ENCODE results near the gene TRIM37.

The TRIM37 gene

DNA sequence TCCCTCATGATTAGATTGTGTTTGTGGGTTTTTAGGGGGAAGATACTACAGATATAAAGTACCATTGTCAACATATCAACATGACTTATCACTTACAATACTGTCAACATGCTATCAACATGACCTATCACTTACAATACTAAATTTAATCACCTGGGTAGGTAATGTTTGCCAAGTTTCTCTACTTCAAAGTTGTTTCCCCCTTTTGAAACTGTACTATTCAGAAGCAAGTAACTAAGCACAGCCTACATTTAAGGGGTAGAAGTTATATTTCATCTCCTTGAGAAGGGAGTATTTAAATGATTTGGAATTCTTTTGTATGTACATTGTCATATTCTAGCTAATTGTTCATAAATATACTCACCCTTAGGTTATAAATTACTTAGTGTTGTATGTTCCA is 68.7 kb downstream of the TRIM37 start:
- DNase-seq (ENCODE audit: low read depth) = no peak

DNA sequence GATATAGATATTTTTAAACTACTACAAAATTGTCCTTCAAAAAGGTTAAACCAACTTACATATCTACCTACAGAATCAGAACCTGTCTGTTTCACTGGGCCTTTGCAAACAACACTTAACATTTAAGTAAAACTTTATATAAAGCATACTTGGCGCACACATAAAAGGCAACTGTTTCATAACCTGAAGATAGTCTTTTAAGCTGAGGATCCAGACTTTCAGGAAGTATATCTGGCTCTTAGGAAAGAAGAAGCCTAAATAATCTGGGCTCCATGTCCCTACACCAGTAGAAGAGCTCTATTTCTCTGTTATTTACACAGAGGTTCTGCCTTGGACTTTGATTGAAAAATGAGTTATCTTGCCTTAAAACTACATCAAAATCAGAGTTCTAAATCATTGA is 75.9 kb downstream of the TRIM37 start:
- DNase-seq (ENCODE audit: low read depth) = no peak

DNA sequence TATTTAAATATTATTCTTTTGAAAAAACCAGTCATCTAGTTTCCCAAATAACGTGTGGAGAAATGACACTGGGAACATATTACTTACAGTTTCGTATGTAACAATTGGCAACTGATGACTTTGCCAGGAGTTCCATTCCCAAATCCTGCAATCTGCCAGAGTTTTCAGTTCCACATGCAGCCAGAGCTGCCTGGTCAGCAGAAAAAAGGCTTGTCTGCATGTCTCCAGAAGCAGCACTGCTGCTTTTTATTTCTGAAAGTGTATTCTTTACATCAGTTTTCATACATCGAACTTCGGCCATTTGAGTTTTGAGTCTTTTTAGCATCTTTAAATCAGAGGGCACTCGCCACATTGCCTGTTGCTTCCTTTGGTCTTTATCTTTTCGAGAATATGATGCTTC is 78.4 kb downstream of the TRIM37 start:
- DNase-seq (ENCODE audit: low read depth) = no peak

- no peak for DNase-seq (ENCODE audit: low read depth)
These were observed 78.9 kb downstream of the TRIM37 start for GRCh38 chr17:59027750-59028149.

DNA sequence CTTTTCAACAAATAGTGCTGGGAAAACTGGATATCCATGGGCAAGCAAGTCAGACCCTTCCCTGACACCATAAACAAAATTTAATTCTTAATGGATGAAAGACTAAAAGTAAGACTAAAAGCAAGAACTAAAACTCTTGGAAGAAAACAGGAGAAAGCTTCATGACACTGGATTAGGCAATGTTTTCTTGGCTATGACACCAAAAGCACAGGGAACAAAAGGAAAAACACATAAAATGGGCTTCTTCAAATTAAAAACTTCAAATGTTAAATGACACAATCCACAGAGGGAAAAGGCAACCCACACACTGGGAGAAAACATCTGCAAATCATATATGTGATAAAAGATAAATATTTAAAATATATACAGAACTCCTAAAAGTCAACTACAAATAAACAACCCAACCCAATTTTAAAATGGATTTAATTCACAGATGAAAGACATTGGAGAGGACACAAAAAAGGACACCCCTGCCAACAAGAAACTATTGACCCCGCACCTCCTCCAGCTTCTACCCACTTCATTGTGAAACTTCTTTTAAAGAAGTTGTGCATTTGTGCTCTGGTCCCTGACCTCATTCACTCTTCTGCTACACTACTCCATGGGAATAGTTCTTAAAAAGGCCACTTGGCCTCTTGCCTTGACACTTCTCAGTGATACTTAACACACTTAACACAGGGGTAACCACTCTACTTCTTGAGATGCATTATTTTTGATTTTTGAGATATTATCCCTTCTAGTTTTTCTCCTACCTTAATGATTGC is 80.3 kb downstream of the TRIM37 start:
- DNase-seq (ENCODE audit: low read depth) = no peak

GRCh38 chr17:59024916-59025315 is 81.8 kb downstream of the TRIM37 start:
- DNase-seq (ENCODE audit: low read depth) = no peak

DNA sequence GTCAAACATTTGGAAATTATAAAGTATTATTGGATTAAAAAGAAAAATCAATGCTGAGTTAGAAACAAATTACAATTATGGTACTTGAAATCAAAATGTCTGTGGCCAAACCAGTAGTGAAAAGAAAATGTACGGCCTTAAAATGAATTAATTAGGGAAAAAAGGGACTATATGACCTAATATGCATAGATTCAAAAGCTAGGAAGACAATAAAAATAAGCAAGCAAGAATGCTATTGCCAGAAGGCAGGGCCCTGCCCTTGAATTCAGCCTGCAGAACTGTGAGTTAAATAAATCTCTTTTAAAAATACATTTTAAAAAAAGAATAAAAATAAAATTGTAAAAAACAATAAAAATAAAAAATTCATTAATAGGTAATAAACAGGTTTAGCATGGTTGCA is 88.7 kb downstream of the TRIM37 start:
- no peak for DNase-seq (ENCODE audit: low read depth)

GRCh38 chr17:59011975-59012374 is 94.7 kb downstream of the TRIM37 start:
- DNase-seq (ENCODE audit: low read depth) = no peak

GRCh38 chr17:59010026-59010425 is 96.7 kb downstream of the TRIM37 start:
- no peak for DNase-seq (ENCODE audit: low read depth)

DNA sequence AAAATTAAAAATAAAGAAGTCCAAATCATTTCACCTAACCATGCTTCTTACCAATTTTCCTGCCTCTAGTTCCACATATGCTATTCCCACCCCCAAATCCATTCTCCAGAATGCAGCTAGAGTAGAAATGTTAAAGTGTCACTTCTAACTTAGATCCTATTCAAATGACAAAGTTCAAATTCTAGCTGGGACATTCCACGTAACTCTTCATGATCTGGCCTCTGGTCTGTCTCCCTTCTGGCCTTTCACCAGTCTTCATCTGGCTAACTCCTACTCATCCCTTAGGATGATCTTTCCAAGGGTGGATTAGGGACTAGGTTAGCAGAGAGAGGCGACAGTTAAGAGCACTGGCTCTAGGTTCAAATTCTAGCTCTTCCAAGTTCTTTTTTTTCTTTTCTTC is 97.9 kb downstream of the TRIM37 start:
- DNase-seq (ENCODE audit: low read depth) = no peak

DNA sequence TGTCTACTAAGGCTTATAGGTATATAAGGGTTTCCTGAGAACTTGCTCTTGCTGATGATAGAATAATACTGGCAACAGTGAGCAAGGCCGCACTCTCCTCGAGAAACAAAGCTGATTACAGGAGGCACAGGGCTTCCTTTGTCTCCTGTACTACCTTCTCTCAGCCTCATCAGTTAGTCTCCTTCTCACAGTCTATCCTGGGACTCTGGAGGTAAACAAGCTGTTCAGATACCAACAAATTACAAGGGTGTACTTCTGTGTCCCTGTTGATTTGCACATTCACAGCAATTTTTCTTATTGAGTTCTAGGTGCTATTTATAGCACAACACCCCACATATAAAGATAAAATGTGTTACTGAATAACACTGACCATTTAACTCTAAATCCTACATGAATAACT is 98.7 kb downstream of the TRIM37 start:
- no peak for DNase-seq (ENCODE audit: low read depth)

- DNase-seq (ENCODE audit: low read depth) = peak; percentile 41
These were observed 102.2 kb downstream of the TRIM37 start for GRCh38 chr17:59004338-59005111.

- DNase-seq (ENCODE audit: low read depth) = no peak
These were observed 102.8 kb downstream of the TRIM37 start for GRCh38 chr17:59003860-59004259.

DNA sequence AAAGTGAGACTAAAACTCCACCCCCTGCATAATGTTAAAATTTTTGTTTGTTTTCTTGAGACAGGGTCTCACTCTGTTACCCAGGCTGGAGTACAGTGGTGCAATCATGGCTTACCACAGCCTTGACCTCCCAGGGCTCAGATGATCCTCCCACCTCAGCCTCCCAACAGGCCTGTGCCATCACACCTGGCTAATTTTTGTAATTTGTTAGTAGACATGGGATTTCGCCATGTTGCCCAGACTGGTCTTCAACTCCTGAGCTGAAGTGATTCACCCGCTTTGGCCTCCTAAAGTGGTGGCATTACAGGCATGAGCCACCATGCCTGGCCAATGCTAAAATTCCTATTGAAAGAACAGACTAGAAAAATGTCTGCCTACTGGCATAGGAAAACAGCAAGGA is 103.8 kb downstream of the TRIM37 start:
- no peak for DNase-seq (ENCODE audit: low read depth)

DNA sequence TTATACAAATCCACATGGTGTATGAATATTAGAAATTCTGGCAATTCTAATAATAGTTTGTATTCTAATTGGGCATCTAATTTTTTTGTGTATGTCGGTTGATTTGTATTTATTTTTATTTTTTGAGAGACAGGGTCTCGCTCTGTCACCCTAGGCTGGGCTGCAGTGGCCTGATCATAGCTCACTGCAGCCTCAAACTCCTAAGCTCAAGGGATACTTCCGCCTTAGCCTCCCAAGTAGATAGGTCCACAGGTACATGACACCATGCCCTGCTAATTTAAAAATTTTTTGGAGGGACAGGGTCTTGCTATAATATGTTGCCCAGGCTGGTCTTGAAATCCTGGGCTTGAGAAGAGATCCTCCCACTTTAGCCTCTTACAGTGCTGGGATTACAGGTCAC is 104.6 kb downstream of the TRIM37 start:
- DNase-seq (ENCODE audit: low read depth) = no peak

DNA sequence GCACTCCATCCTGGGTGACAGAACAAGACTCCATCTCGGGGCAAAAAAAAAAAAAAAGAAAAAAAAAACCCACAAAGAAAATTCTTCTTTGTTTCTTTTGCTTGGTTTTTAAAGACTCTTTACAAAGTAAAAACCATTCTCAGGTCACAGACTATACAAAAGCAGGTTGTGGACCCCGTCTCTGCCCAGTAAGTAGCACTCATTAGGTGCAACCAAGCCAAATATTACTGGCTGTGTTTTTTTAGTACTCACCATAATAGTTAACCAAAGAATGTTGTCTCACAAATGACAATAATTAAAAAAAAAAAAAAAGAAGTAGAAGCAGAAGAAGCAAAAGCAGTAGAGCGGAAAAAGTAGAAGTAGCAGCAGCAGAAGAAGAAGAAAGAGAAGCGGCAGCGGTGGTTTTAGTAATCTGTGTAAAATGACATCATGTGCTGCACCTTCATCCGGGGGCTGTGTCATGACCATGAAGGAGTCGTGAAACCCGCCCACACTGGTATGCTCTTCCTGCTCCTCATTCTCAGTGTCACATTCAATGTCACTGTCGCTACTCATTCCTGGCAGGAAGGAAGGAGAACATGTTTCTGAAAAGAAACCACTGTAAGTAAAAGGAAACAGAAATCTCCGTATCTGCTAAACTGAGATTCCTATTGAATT is 105.4 kb downstream of the TRIM37 start:
- DNase-seq (ENCODE audit: low read depth) = peak; percentile 58

DNA sequence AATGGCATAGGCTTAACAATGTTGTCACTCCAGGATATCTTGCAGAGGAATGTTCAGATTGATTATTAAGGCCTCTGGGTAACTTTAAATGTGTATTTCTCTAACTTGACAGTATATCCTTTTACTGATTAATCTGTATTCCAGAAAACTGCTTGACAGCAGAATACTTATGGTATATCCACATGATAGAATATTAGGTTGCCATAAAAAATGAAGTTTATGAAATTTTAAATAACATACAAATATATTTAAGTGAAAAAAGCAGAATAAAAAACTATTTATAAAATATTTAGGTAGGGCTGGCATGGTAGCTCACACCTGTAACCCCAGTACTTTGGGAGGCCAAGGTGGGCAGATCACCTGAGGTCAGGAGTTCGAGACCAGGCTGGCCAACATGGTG is 106.7 kb downstream of the TRIM37 start:
- DNase-seq (ENCODE audit: low read depth) = no peak

DNA sequence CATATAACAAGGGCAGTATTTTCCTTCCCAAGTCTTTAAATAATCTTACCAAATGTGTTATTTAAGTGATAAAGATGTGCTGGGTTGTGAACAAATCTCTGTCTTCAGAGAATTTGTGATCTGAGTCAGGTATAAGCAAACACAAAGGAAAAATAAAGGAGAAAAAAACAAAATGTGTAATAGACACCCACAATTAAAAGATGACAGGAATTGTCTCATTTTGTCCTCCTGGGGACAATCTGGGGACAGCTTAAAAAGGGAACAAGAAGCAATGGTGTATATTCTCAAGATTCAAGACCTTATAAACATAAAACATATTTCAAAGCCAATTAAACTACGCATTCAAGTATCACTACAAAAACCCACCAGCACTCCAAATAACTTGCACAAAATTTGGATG is 107.2 kb downstream of the TRIM37 start:
- no peak for DNase-seq (ENCODE audit: low read depth)

DNA sequence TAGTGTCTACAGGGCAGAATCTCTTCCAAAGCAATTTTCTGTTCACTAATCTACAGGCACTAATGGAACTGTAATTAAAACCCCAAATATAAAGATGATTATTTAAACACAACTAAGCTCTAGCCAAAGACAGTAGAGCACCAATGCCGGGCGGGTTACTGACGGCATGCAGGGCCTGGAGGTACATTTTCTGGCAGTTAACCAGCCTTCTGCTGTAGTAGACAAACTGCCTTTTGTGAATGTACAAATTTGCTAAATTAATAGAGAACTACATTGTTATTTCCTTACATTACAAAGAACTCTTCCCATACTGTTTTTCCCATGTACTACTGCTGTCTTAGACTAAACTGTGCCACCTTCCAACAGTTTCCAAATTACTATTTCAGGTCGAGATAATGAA is 107.8 kb downstream of the TRIM37 start:
- no peak for DNase-seq (ENCODE audit: low read depth)

DNA sequence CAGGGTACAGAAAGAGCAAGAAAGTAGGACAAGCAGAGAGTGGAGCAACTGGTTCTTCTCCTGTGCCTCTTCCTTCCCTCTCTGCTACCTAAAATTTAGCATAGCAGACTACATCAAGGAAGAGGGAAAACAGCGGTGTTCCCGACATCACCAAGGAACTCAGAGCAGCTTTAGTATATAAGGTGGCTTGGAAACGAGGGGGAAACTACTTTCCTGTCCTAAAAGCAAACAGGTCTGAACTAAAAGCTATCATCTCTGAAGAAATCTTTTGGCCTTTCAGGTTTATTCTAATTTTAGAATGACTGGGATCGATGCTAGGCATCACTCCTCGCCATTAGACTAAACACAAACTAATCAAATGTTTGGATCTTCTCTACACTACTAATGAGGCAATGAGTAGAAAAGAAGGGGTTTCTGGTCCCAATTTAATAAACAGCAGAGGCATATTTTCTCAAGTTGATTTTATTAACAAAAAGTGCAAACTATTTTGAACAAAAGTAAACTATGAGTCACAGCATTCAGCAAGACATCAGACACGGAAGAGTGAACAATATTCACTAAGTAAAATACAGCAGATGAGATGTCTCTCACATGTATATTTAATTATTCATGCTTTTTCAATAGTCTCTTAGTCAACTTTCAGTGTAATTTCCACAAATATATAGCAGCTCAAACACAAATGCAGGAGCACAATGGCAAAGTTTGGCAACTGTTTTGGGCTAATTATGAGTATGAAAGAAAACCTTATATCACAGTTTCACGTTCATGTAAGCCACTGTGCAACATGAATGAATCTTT is 108.7 kb downstream of the TRIM37 start:
- DNase-seq (ENCODE audit: low read depth) = no peak

GRCh38 chr17:58996968-58997367 is 109.7 kb downstream of the TRIM37 start:
- DNase-seq (ENCODE audit: low read depth) = no peak

GRCh38 chr17:58995247-58995940 is 111.3 kb downstream of the TRIM37 start:
- DNase-seq (ENCODE audit: low read depth) = no peak

Data from activated T-cell treated with anti-CD3 and anti-CD28 coated beads for 48 hours (primary cell).